ENCODE data around the gene GLB1L.

GRCh38 chr2:219197388-219197787, 47.9 kb downstream of the GLB1L start:
- TF ChIP-seq CTCF (IDR thresholded peaks at IDR 0.05; ENCODE audit: low read depth, low read length, missing input control) (no peak), SP1 (IDR thresholded peaks at IDR 0.05) (no peak), RAD21 (IDR thresholded peaks at IDR 0.05) (no peak), MAX (IDR thresholded peaks at IDR 0.05) (no peak), REST (IDR thresholded peaks at IDR 0.05) (no peak), JUND (IDR thresholded peaks at IDR 0.05) (no peak), HNF4A (conservative IDR thresholded peaks at IDR 0.05) (no peak), EGR1 (IDR thresholded peaks at IDR 0.05; ENCODE audit: low read depth in 2 of 2) (no peak), TAF1 (conservative IDR thresholded peaks at IDR 0.05) (no peak), GABPA (IDR thresholded peaks at IDR 0.05 in 1 of 2, conservative IDR thresholded peaks at IDR 0.05 in 1 of 2) (no peak), RXRA (IDR thresholded peaks at IDR 0.05) (no peak), ZBTB33 (IDR thresholded peaks at IDR 0.05) (no peak)
